Gastroesophageal sphincter (tissue), 4 donors: Measurements from ENCODE around the gene LCA5L. TPM values are rescaled to one million over a fixed set of nuclear protein-coding genes. Genes with fewer than 3 reads are reported as not detected.

ENCODE experiments used
- ATAC-seq: fragments of 150-250 bp; one replicate; pipeline ENCODE4 v1.9.1; 2016; ENCODE audit warnings: mild to moderate bottlenecking, moderate library complexity
- H3K27ac ChIP-seq, 4 donors: fragments of 200-600 bp; sonication (generic) in 3 of 4; 1 replicate in 3 of 4; 2 replicates in 1 of 4; pipeline ENCODE4 v1.5.1; 2016 to 2019
- H3K27me3 ChIP-seq: fragments of 200-600 bp; sonication (generic); one replicate; pipeline ENCODE4 v1.5.1; 2019
- H3K36me3 ChIP-seq, 2 donors: fragments of 200-600 bp; sonication (generic); one replicate each; pipeline ENCODE4 v1.5.1; 2019; ENCODE audit warnings: control low read depth in 1 of 2
- H3K4me1 ChIP-seq, 3 donors: fragments of 200-600 bp; sonication (generic); 1 replicate in 2 of 3; 2 replicates in 1 of 3; pipeline ENCODE4 v1.5.1; 2016 to 2019; ENCODE audit warnings: control low read depth in 2 of 3
- H3K4me3 ChIP-seq, 2 donors: fragments of 200-600 bp; sonication (generic); one replicate each; pipeline ENCODE4 v1.5.1; 2019; ENCODE audit warnings: mild to moderate bottlenecking in 1 of 2, moderate library complexity in 1 of 2
- H3K9me3 ChIP-seq, 3 donors: fragments of 200-600 bp; sonication (generic); one replicate each; pipeline ENCODE4 v1.5.1; 2017 to 2019; ENCODE audit warnings: control low read depth in 2 of 3
- EP300 ChIP-seq: sonication (generic); formaldehyde crosslinking; IDR thresholded peaks from one replicate; pipeline ENCODE4 v1.6.1; 2017; ENCODE audit warnings: antibody characterized with exemption, mild to moderate bottlenecking
- POLR2A ChIP-seq, 2 donors: fragments of 450-650 bp; IDR thresholded peaks; one replicate each; pipeline ENCODE4 v1.6.1; 2017; ENCODE audit warnings: antibody characterized with exemption in 2 of 2, mild to moderate bottlenecking in 2 of 2, moderate library complexity in 1 of 2
- POLR2AphosphoS5 ChIP-seq: sonication (generic); formaldehyde crosslinking; IDR thresholded peaks from one replicate; pipeline ENCODE4 v1.6.1; 2017; ENCODE audit warnings: antibody characterized with exemption
- WGBS, 2 donors: methylation state at CpG; one replicate each; pipeline ENCODE4 v1.1.5; 2018; ENCODE audit warnings: low coverage in 1 of 2; 5-methylcytosine and 5-hydroxymethylcytosine counted together
- total RNA-seq, 4 donors: library from RNA; depleted of rRNA; stranded (reverse); fragments of >200 nt; gene quantifications; one replicate each; pipeline ENCODE4 v1.1.0, GENCODE V29; 2016
- TF ChIP-seq, protein P1 (sequence below), 4 experiments: fragments of 200-600 bp in 2 of 4; fragments of 450-650 bp in 2 of 4; sonication (generic) in 1 of 4; IDR thresholded peaks; one replicate each; pipeline ENCODE4 v1.5.1; 2017 to 2019; ENCODE audit warnings: antibody characterized with exemption in 4 of 4, mild to moderate bottlenecking in 2 of 4, moderate library complexity in 2 of 4

The LCA5L gene
- total RNA-seq, 4 donors from 2014 or later = 0.54 to 1.6 (median 1.2) TPM

- Histone ChIP-seq H3K27ac (no peak overlapping the region), H3K27me3 (no peaks in the 10 kb centered on the region), H3K4me3 (no peak overlapping the region), H3K4me1 (no peaks in the 10 kb centered on the region), H3K9me3 (no peaks in the 10 kb centered on the region), H3K36me3 (peaks cover 0 to 16% of the 10 kb centered on the region in 2 donors)
- TF ChIP-seq POLR2A (IDR thresholded peaks at IDR 0.05) (no peak), EP300 (no peak)
- 87 to 96% methylated on average over 3 to 4 of the region's 4 CpGs for WGBS, 2 donors
- no peak for ATAC-seq
These were observed 27.2 kb upstream of the LCA5L start for GRCh38 chr21:39472786-39473185.

GRCh38 chr21:39471598-39471997 lies 26.0 kb upstream of the LCA5L start:
- 90 to 96% methylated on average over 2 to 3 of the region's 3 CpGs for WGBS, 2 donors
- no peak for ATAC-seq

DNA sequence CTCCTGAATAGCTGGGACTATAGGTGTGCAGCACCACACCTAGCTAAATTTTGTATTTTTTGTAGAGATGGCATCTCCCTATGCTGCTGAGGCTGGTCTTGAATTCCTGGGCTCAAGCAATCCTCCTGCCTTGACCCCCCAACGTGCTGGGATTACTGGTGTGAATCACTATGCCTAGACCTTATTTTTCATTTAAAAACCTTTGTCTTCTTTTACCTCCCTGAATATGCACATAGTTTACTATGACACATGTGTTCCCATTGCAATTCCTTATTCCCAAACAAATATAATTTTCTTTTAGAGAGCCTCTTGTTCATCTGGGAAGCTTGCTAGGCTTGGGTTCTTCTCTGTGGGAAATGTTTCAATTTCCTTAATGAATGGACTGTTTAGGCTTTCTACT lies 23.0 kb upstream of the LCA5L start:
- H3K4me3 ChIP-seq = no peak overlapping the region
- H3K4me1 ChIP-seq = no peaks in the 10 kb centered on the region
- TF ChIP-seq, protein P1, sequence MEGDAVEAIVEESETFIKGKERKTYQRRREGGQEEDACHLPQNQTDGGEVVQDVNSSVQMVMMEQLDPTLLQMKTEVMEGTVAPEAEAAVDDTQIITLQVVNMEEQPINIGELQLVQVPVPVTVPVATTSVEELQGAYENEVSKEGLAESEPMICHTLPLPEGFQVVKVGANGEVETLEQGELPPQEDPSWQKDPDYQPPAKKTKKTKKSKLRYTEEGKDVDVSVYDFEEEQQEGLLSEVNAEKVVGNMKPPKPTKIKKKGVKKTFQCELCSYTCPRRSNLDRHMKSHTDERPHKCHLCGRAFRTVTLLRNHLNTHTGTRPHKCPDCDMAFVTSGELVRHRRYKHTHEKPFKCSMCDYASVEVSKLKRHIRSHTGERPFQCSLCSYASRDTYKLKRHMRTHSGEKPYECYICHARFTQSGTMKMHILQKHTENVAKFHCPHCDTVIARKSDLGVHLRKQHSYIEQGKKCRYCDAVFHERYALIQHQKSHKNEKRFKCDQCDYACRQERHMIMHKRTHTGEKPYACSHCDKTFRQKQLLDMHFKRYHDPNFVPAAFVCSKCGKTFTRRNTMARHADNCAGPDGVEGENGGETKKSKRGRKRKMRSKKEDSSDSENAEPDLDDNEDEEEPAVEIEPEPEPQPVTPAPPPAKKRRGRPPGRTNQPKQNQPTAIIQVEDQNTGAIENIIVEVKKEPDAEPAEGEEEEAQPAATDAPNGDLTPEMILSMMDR (IDR thresholded peaks at IDR 0.05) = no peak
- TF ChIP-seq EP300 (no peak), POLR2AphosphoS5 (no peak), POLR2A (IDR thresholded peaks at IDR 0.05) (no peak)
- H3K36me3 ChIP-seq = peaks cover 0 to 14% of the 10 kb centered on the region in 2 donors
- H3K27ac ChIP-seq = no peak overlapping the region
- no peaks in the 10 kb centered on the region for H3K27me3 ChIP-seq
- 83 to 100% methylated on average over 1 of the region's 1 CpG for WGBS, 2 donors
- ATAC-seq = no peak
- no peaks in the 10 kb centered on the region for H3K9me3 ChIP-seq

More at GRCh38 chr21:39471598-39471997, 26.0 kb upstream of the LCA5L start:
- H3K27me3 ChIP-seq = no peaks in the 10 kb centered on the region
- no peak for TF ChIP-seq POLR2AphosphoS5
- no peak for TF ChIP-seq EP300
- TF ChIP-seq POLR2A (IDR thresholded peaks at IDR 0.05) = no peak
- TF ChIP-seq, protein P1 (IDR thresholded peaks at IDR 0.05) = no peak
- H3K4me3 ChIP-seq = no peak overlapping the region
- no peaks in the 10 kb centered on the region for H3K4me1 ChIP-seq
- peaks cover 0 to 16% of the 10 kb centered on the region in 2 donors for H3K36me3 ChIP-seq
- no peak overlapping the region for H3K27ac ChIP-seq
- no peaks in the 10 kb centered on the region for H3K9me3 ChIP-seq

GRCh38 chr21:39467746-39468145 lies 22.2 kb upstream of the LCA5L start:
- Histone ChIP-seq H3K27ac (no peak overlapping the region), H3K9me3 (no peaks in the 10 kb centered on the region), H3K36me3 (peaks cover 0 to 18% of the 10 kb centered on the region in 2 donors), H3K4me1 (no peaks in the 10 kb centered on the region), H3K27me3 (no peaks in the 10 kb centered on the region), H3K4me3 (no peak overlapping the region)
- TF ChIP-seq, protein P1 (IDR thresholded peaks at IDR 0.05) = no peak
- TF ChIP-seq EP300 (no peak), POLR2AphosphoS5 (no peak)
- ATAC-seq = no peak
- 83 to 100% methylated on average over 1 to 2 of the region's 3 CpGs for WGBS, 2 donors

DNA sequence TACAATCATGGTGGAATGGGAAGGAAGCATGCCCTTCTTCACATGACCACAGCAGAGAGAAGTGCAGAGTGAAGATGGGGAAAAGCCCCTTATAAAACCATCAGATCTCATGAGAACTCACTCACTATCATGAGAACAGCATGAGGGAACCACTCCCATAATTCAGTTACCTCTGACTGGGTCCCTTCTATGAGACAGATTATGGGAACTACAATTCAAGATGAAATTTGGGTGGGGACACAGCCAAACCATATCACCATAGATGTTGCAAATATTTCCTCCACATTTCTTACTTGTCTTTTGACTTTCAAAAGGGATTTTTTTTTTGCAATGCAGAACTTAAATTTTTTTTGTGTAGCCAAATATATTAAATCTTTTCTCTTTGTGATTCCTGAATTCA lies 21.0 kb upstream of the LCA5L start:
- no peak overlapping the region for H3K4me3 ChIP-seq
- peaks cover 0 to 19% of the 10 kb centered on the region in 2 donors for H3K36me3 ChIP-seq
- no peak for ATAC-seq
- no peaks in the 10 kb centered on the region for H3K27me3 ChIP-seq
- no peaks in the 10 kb centered on the region for H3K9me3 ChIP-seq
- no peak overlapping the region for H3K27ac ChIP-seq
- H3K4me1 ChIP-seq = no peaks in the 10 kb centered on the region
- TF ChIP-seq POLR2A (IDR thresholded peaks at IDR 0.05) = no peak

GRCh38 chr21:39463308-39463707 lies 17.7 kb upstream of the LCA5L start:
- ATAC-seq = no peak
- WGBS, 2 donors = 87 to 91% methylated on average over 3 of the region's 3 CpGs
- TF ChIP-seq POLR2A (IDR thresholded peaks at IDR 0.05) = no peak
- TF ChIP-seq POLR2AphosphoS5 = no peak
- TF ChIP-seq EP300 = no peak
- TF ChIP-seq, protein P1 (IDR thresholded peaks at IDR 0.05) = no peak
- Histone ChIP-seq H3K4me1 (no peaks in the 10 kb centered on the region), H3K36me3 (peaks cover 0 to 19% of the 10 kb centered on the region in 2 donors), H3K27ac (no peak overlapping the region), H3K9me3 (no peaks in the 10 kb centered on the region), H3K27me3 (no peaks in the 10 kb centered on the region), H3K4me3 (no peak overlapping the region)
